GM13977 (cell line): ENCODE results near the gene RALB.

Experiments
- DNase-seq: peaks from one replicate; pipeline ENCODE4 v3.0.0; 2012; ENCODE audit warnings: low spot score
- CTCF ChIP-seq: IDR thresholded peaks from 2 replicates; pipeline ENCODE4 v1.5.1; 2012; ENCODE audit warnings: mild to moderate bottlenecking, control low read depth; ENCODE audit not compliant: insufficient read depth; ENCODE audit errors: extremely low read depth, missing control alignments
- in situ Hi-C: fragments of 300-500 bp; cut with MboI; formaldehyde crosslinking; loops from one replicate; pipeline ENCODE4 v1.12.0; 2022; ENCODE audit warnings: low sequenced_read_pairs, low pct_unique_long_range_greater_than_20kb, mixed read lengths, inconsistent platforms; ENCODE audit not compliant: unreplicated experiment

RALB gene

GRCh38 chr2:120243875-120244553, 8.6 kb upstream of the RALB start:
- DNase-seq = no peak
- no peak for TF ChIP-seq CTCF
- in situ Hi-C loops = no loop called here

DNA sequence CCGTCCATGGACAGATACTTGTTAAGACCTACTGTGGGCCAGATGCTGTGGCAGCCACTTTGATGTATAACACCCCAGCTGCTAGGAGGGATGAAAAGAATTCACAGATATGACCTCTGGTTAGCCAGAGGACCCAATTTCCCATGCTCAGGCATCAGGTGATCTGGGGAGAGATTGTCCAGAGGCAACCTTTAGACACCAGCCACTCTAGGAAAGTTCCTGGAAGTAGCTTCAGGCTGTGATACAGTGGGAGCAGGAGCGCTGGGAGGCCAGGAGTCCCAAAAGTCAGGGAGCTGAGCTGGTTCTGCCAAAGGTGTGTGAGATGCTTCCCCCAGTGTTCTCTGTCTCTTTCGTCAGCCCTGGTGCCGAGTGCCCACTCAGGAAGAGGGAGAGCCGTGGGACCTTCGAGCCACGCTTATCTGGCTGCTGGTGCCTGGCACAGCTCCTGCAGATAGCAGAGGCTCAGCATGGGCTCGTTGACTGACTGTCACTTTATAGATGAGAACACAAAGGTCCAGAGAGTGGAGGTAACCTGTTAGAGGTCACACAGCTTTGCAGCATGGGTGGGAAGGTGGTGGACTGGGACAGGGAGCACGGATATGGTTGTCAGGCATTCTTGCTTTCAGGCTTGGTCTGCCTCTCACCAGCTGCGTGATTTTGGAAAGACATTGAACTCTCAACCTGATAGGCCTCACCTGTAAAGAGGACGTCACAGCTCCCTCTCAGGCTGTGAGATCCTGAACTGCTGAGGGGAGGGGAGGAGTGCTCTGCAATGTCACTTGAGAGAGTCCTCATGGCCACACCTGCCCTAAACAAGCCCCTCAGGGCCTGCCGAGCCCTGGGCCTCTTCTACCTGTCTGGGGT, 7.8 kb upstream of the RALB start:
- in situ Hi-C loops = no loop called here
- no peak for DNase-seq
- no peak for TF ChIP-seq CTCF

DNA sequence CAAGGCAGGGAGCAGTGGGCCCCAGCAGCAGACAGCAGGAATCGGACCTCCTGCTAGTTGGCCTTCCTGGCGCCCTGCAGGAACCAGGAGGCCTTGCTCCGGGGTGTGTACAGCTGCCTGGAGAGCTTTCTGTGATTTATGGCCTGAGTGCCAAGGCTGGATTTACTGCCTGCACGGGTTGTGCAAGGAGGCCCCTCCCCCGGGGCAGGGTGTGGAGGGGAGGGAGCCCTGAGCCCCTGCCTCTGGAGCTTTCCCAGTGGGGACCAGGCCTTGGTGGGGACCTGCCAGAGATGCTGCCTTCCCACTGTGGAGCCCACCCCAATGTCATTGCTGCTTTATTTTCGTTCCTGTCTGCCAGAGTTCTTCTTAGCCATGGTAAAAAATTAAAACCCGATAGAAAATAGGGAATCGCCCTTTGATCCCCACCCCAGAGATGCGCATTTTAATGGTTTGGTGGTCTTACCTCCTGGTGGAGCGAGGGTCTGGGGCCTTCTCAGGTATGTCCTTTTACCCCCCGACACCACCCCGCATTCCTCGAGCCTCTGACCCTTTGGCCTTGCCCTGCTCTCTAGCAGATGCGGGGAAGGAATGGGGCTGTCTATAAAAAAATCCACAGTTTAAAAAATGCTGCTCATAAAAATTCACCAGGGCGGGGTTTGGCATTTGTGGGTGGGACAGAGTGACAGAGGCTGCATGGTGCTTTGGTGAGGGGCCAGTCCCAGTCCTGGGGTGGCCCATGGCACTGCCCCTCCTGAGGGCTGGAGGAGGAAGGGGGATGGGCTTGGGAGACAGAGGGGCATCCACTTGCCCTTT, 6.9 kb upstream of the RALB start:
- TF ChIP-seq CTCF = no peak
- DNase-seq = no peak
- in situ Hi-C loops = no loop called here

GRCh38 chr2:120246546-120247300, 5.9 kb upstream of the RALB start:
- DNase-seq = no peak
- no peak for TF ChIP-seq CTCF
- in situ Hi-C loops = no loop called here

DNA sequence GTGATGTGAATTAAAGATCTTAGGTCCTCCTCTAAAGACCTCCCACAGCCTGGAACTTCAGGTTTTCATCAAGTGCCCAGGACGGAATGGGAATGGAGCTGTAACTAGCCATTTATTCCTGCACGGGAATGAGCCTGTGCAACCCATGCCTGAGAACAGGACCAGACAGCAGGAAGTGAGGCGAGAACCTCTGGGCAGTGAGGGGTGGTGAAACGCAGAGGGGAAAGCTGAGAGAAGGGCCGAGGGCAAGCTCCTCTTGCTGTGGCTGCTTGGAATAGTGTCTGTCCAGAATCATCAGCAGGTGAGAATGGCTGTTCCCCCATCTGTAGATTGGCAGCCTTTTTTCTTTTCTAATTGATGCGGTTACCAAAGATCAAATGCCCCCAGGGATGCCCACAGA, 4.8 kb upstream of the RALB start:
- no peak for TF ChIP-seq CTCF
- in situ Hi-C loops = no loop called here
- no peak for DNase-seq

GRCh38 chr2:120250640-120251039, 2.0 kb upstream of the RALB start:
- in situ Hi-C loops = no loop called here
- no peak for TF ChIP-seq CTCF
- no peak for DNase-seq
